Measurements from ENCODE around the gene LRRC37B.
"Not testable (repeated sequence)": the region's sequence is repeated elsewhere in the genome, so short reads cannot be mapped to it uniquely, and the experiment has no call there.

The LRRC37B gene

GRCh38 chr17:32042266-32042665 lies 35.1 kb downstream of the LRRC37B start:
- DNase-seq: not testable (repeated sequence)

GRCh38 chr17:32045611-32046010 lies 38.4 kb downstream of the LRRC37B start:
- not testable (repeated sequence) for DNase-seq

- not testable (repeated sequence) for DNase-seq
These were observed 40.5 kb downstream of the LRRC37B start for GRCh38 chr17:32047663-32048062.

DNA sequence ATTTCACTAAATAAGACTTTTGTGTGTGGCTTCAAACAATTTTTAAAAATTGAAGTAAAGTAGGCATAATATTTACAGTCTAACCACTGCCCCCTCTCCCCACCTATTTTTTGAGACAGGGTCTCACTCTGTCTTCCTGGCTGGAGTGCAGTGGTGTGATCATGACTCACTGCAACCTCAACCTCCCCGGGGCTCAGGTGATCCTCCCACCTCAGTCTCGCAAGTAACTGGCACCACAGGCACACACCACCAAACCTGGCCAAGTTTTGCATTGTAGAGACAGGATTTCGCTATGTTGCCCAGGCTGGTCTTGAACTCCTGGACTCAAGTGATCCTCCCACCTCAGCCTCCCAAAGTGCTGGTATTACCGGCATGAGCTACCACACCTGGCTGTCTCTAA lies 47.8 kb downstream of the LRRC37B start:
- not testable (repeated sequence) for DNase-seq

DNA sequence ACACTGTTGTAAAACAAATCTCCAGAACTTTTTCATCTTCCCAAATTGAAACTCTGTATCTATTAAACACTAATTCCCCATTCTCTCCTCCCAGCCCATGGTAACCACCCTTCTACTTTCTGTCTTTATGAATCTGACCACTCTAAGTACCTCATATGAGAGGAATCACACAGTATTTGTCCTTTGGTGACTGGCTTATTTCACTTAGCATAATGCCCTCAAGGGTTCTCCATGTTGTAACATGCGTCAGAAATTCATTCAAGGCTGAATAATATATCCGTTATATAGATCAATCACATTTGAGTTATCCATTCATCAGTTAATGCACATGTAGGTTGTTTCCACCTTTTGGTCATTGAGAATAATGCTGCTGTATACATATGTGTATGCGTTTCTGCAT lies 48.2 kb downstream of the LRRC37B start:
- DNase-seq: not testable (repeated sequence)

DNA sequence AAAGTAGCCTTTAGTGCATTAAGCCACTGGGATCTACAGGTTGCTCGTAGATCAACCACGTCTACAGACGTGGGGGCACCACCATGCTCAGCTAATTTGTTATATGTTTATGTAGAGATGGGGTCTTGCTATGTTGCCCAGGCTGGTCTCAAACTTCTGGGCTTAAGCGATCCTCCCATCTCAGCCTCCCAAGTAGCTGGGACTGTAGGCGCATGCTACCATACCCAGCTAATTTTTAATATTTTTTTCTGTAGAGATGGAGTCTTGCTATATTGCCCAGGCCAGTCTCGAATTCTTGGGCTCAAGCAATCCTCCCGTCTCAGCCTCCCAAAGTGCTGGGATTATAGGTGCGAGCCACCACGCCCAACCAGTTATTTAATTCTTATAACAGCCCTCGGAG lies 49.3 kb downstream of the LRRC37B start:
- not testable (repeated sequence) for DNase-seq

DNA sequence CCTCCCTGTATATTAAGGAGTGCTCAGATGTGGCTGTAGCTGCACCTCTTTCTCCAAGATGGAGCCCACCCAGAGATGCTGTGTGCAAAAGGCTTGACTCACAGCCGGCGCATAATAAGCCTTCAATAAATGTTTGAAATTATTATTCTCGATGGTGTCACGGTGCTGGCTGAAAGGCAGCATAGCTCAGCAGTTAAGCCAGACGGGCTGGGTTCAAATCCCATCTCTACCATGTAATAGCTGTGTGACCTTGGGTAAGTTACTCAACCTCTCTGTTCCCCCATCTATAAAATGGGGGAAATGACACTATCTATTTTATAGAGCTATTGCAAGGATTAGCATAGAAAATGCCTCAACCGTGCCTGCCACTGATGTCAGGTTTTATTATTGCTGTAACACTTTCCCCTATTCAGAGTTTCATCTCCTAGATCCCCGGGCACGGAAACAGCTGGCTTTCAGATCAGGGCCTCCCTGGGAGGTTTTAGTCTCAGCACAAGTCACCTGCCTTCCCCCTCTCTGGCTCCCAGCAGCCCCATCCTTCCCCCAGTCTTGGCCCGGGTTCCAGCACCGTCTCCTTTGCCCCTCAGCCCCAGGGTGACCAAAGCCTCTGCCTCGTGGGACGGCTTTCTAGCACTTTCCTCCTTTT lies 50.4 kb downstream of the LRRC37B start:
- not testable (repeated sequence) for DNase-seq

DNA sequence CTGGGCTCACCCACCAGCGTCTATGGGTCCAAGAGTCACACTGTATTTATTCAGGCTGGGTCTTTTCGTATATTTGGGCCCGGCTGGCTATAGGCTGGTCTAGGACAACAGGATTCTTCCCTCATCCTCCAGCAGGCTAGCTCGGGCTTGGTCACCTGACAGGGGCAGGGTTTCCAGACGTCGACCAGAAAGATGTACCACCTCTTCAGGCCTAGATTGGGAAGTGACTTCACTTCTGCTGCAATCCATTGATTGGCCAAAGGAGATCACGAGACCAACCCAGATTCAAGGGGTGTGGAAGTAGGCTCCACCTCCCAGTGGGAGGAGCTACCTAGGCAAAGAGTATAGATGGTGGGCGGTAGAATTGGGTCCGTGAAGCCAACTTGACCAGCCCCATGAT lies 53.5 kb downstream of the LRRC37B start:
- not testable (repeated sequence) for DNase-seq

DNA sequence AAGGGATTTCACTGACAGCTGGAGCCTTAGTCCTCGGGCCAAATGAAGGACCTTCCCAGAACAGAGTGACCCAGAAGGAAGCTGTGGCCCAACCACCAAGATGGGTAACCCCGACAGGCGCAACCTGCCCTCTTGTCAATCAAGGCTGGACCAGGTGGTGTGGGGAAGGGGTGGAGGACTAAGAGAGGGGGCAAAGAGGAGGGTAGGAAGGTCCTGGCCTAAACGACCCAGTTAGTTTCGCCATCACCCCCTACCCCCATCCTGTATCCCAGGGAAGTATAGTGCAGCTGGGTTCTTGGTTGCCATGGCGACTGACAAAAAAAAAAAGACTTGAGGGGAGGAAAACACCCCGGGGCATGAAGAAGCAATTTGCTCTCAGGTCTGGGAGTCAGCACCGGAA lies 54.7 kb downstream of the LRRC37B start:
- not testable (repeated sequence) for DNase-seq

- not testable (repeated sequence) for DNase-seq
These were observed 56.9 kb downstream of the LRRC37B start for GRCh38 chr17:32064091-32064490.

GRCh38 chr17:32066123-32066680 lies 59.0 kb downstream of the LRRC37B start:
- DNase-seq: not testable (repeated sequence)

GRCh38 chr17:32066863-32067642 lies 59.9 kb downstream of the LRRC37B start:
- DNase-seq: peak; percentile 72

DNA sequence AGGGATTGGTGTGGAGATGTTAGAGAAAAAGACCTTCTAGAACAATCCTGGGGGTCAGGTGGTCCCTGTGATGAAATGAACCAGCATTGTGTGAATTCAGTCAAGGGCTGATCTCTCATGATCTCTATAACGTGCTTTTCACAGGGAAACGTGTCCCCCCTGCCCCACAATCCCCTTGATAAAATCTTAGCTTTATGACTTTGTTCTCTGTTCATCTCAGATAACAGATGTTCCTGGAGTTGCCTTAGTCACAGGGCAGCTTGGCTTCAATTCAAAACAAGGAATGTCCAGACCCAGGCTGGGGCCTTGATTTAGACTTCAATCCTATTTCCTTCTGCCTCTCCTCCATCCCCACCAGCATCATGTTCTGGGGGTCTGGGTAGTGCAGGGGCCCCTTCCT lies 61.9 kb downstream of the LRRC37B start:
- not testable (repeated sequence) for DNase-seq

DNA sequence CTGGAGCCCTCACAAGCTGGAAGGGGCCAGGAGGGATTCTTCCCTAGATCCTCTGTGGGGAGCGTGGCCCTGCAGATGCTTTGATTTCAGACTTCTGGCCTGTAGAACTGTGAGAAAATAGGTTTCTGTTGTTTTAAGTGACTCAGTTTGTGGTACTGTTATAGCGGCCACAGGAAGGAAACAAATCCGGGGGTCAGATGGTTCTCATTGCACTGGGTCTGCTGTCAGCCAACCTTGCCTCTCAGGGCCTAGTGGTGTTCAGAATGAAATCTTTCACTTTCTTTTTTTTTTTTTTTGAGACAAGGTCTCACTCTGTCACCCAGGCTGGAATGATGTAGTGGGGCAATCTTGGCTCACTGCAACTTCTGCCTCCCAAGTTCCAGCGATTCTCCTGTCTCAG lies 64.8 kb downstream of the LRRC37B start:
- DNase-seq: peak; percentile 40

DNA sequence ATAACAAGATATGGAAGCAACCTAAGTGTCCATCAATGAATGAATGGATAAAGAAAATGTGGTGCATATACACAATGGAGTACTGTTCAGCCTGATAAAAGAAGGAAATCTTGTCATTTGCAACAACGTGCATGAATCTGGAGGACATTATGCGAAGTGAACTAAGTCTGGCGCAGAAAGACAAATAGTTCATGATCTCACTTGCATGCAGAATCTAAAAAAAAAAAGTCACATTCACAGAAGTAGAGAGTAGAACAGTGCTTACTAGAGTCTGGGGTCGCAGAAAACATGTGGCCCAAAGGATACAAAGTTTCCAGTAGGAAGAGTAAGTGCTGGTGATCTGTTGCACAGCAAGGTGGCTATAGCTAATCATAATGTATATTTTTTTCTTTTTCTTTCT lies 65.9 kb downstream of the LRRC37B start:
- DNase-seq: not testable (repeated sequence)

DNA sequence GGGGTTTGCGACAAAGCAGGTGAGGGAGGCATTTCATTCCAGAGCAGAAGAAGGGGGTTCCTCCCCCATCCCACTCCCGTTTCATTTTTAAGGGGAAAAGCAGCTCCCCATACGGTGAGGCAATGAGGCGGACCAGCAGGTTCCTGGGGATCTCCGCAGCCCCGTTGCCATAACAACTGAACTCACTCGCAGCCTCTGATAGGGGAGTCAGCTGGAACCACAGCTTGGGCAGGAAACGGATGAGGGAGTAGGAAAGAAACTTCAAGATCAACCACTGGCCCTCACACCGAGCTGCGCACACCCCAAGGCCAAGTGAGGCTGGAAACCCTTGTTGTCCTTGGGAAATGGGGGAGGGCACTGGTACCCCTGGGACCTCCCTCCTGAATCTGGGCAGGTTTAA lies 72.6 kb downstream of the LRRC37B start:
- peak; percentile 88 for DNase-seq

GRCh38 chr17:32083550-32083979 lies 76.4 kb downstream of the LRRC37B start:
- not testable (repeated sequence) for DNase-seq

- not testable (repeated sequence) for DNase-seq
These were observed 77.1 kb downstream of the LRRC37B start for GRCh38 chr17:32084003-32084941.

GRCh38 chr17:32084942-32085829 lies 78.0 kb downstream of the LRRC37B start:
- not testable (repeated sequence) for DNase-seq

DNA sequence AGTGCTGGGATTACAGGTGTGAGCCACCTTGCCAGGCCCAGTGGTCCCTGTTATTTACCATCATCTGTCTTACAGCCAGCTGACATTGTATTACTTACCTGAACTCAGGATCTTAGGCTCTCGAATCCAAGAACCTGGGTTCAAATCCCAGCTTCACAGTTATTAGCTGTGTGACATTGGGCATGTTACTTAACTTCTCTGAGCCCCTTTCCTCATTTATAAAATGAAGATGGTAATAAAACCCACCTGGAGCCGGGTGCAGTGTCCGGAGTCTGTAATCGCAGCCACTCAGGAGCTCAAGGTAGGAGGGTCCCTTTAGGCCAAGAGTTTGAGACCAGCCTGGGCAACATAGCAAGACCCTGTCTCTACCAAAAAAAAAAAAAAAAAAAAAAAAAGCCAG lies 79.7 kb downstream of the LRRC37B start:
- DNase-seq: not testable (repeated sequence)

DNA sequence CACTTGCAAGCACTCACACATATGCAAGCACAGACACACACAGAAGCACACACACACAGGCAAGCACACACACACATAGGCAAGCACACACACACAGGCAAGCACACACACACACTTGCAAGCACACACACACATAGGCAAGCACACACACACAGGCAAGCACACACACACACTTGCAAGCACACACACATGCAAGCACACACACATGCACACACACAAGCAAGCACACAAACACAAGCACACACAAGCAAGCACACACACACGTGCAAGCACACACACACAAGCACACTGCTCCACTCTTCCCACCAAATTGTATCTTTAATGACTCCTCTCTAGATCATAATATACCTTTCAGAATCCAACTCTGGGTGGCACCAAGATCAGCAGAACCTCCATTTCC lies 84.9 kb downstream of the LRRC37B start:
- DNase-seq: not testable (repeated sequence)

DNA sequence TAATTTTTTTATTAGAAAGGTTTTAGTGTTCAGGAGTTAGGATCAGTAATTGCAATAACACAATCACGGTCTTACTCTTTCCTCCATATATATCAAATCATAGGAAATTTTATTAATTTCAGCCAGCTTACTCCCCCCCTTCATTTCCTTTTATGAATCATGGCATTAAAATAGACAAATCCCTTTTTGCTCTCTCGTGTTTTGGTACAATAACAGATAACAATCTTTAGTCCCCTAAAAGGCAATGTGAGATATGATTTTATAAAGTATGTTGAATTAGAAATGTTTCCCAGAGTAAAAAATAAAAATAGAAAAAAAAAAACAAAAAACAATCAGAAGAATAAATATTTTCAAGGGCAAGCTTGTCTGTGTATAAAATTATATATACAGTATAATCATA lies 92.5 kb downstream of the LRRC37B start:
- DNase-seq: no peak
